ENCODE data around the gene SPRED1.

The SPRED1 gene

GRCh38 chr15:38260077-38260476, 7.4 kb downstream of the SPRED1 start:
- peak; percentile 41 for DNase-seq (ENCODE audit: low read depth)
- peak; percentile 21 for TF ChIP-seq CTCF (IDR thresholded peaks at IDR 0.05; ENCODE audit: low read depth, low read length, missing control alignments)

GRCh38 chr15:38263251-38263650, 10.6 kb downstream of the SPRED1 start:
- in situ Hi-C loops (cut with HindIII; ENCODE audit: low sequenced_read_pairs): no loop called here
- H3K4me3 ChIP-seq (ENCODE audit: low read depth, low read length): no peak overlapping the region
- TF ChIP-seq CTCF (IDR thresholded peaks at IDR 0.05; ENCODE audit: low read depth, low read length, missing control alignments): no peak
- no peak for DNase-seq (ENCODE audit: low read depth)

More at GRCh38 chr15:38260077-38260476, 7.4 kb downstream of the SPRED1 start:
- H3K4me3 ChIP-seq (ENCODE audit: low read depth, low read length): no peak overlapping the region
- in situ Hi-C loops (cut with HindIII; ENCODE audit: low sequenced_read_pairs): no loop called here

- no peak for TF ChIP-seq CTCF (IDR thresholded peaks at IDR 0.05; ENCODE audit: low read depth, low read length, missing control alignments)
- in situ Hi-C loops (cut with HindIII; ENCODE audit: low sequenced_read_pairs): no loop called here
- DNase-seq (ENCODE audit: low read depth): no peak
These were observed 11.4 kb downstream of the SPRED1 start for GRCh38 chr15:38263996-38264395.

GRCh38 chr15:38266247-38266986, 13.8 kb downstream of the SPRED1 start:
- in situ Hi-C loops (cut with HindIII; ENCODE audit: low sequenced_read_pairs): no loop called here
- H3K4me3 ChIP-seq (ENCODE audit: low read depth, low read length): no peak overlapping the region
- no peak for DNase-seq (ENCODE audit: low read depth)
- TF ChIP-seq CTCF (IDR thresholded peaks at IDR 0.05; ENCODE audit: low read depth, low read length, missing control alignments): no peak

More at GRCh38 chr15:38263996-38264395, 11.4 kb downstream of the SPRED1 start:
- H3K4me3 ChIP-seq (ENCODE audit: low read depth, low read length): no peak overlapping the region

GRCh38 chr15:38267421-38268022, 14.9 kb downstream of the SPRED1 start:
- DNase-seq (ENCODE audit: low read depth): no peak
- TF ChIP-seq CTCF (IDR thresholded peaks at IDR 0.05; ENCODE audit: low read depth, low read length, missing control alignments): no peak
- H3K4me3 ChIP-seq (ENCODE audit: low read depth, low read length): no peak overlapping the region
- in situ Hi-C loops (cut with HindIII; ENCODE audit: low sequenced_read_pairs): no loop called here

- in situ Hi-C loops (cut with HindIII; ENCODE audit: low sequenced_read_pairs): no loop called here
- no peak for DNase-seq (ENCODE audit: low read depth)
- no peak for TF ChIP-seq CTCF (IDR thresholded peaks at IDR 0.05; ENCODE audit: low read depth, low read length, missing control alignments)
- no peak overlapping the region for H3K4me3 ChIP-seq (ENCODE audit: low read depth, low read length)
These were observed 18.5 kb downstream of the SPRED1 start for GRCh38 chr15:38271144-38271543.

All from astrocyte of the cerebellum (primary cell).